Adrenal gland (tissue), 12 donors: Measurements from ENCODE around the gene FCER2. TPM values are rescaled to one million over a fixed set of nuclear protein-coding genes. Genes with fewer than 3 reads are reported as not detected.

Experiments
- DNase-seq, 7 donors: peaks; one replicate each; pipeline ENCODE4 v3.0.0-alpha.2; 2019 to 2020
- H3K27ac ChIP-seq, 5 donors: fragments of 200-600 bp; sonication (generic) in 4 of 5; 1 replicate in 3 of 5; 2 replicates in 2 of 5; pipeline versions ENCODE4 v1.5.1 to v1.8.0; 2016 to 2020; ENCODE audit warnings: mild to moderate bottlenecking in 1 of 5
- H3K27me3 ChIP-seq: fragments of 200-600 bp; 2 replicates; pipeline ENCODE4 v1.8.0; 2021
- H3K36me3 ChIP-seq, 2 donors: fragments of 200-600 bp; replicated peaks in 1 of 2; 1 replicate in 1 of 2; 2 replicates in 1 of 2; pipeline versions ENCODE4 v1.5.1 to v1.8.0; 2018 to 2022
- H3K4me1 ChIP-seq, 2 donors: fragments of 200-600 bp; replicated peaks in 1 of 2; 1 replicate in 1 of 2; 2 replicates in 1 of 2; pipeline versions ENCODE4 v1.5.1 to v1.8.0; 2018 to 2021
- H3K4me3 ChIP-seq, 4 donors: fragments of 200-600 bp; sonication (generic) in 3 of 4; one replicate each; pipeline ENCODE4 v1.5.1; 2016 to 2018
- H3K9me3 ChIP-seq, 3 donors: fragments of 200-600 bp; sonication (generic) in 1 of 3; replicated peaks in 1 of 3; 1 replicate in 2 of 3; 2 replicates in 1 of 3; pipeline versions ENCODE4 v1.5.1 to v1.8.0; 2016 to 2021
- POLR2A ChIP-seq, 2 donors: fragments of 450-650 bp; IDR thresholded peaks; one replicate each; pipeline ENCODE4 v1.6.1; 2017; ENCODE audit warnings: antibody characterized with exemption in 2 of 2, mild to moderate bottlenecking in 2 of 2, moderate library complexity in 1 of 2
- WGBS, 4 donors: extraction: QIAGEN DNeasy Blood & Tissue Kit in 2 of 4; methylation state at CpG; one replicate each; pipeline versions ENCODE4 v1.1.5 to v1.1.7; 2013 to 2017; 5-methylcytosine and 5-hydroxymethylcytosine counted together
- intact Hi-C, 2 donors: fragments of 100-400 bp; cut with DNase I; formaldehyde crosslinking; loops; one replicate each; pipeline versions ENCODE4 v1.14.1 to v1.15.0; 2022 to 2023
- polyA plus RNA-seq, 3 donors: library from polyadenylated mRNA; stranded (reverse); fragments of 200-250 nt in 2 of 3; fragments of 350-450 nt in 1 of 3; fragmentation: Illumina TruSeq in 1 of 3; extraction: RNeasy Lipid Tissue Mini Kit (QIAGEN cat#74804) in 1 of 3; gene quantifications; one replicate each; pipeline ENCODE4 v1.2.3, GENCODE V29; 2013 to 2014
- total RNA-seq, 9 donors: library from RNA; depleted of rRNA in 4 of 9; stranded (reverse); fragments of >200 nt in 4 of 9; fragments of 120-200 nt in 1 of 9; fragmentation: NEBNext Ultra II Directional in 1 of 9; extraction: Animal tissue kit (Norgen Biotek cat#: 25700) in 1 of 9; gene quantifications; one replicate each; pipeline versions ENCODE4 v1.1.0 to v1.2.4, GENCODE V29; 2013 to 2023
- TF ChIP-seq, protein P1 (sequence below), 6 experiments: fragments of 450-650 bp in 4 of 6; fragments of 200-600 bp in 2 of 6; sonication (generic) in 1 of 6; IDR thresholded peaks; 1 replicate in 5 of 6; 2 replicates in 1 of 6; pipeline versions ENCODE4 v1.5.1 to v1.8.0; 2016 to 2021; ENCODE audit warnings: antibody characterized with exemption in 6 of 6, mild to moderate bottlenecking in 2 of 6, moderate library complexity in 1 of 6
- donor health status: healthy with polysubstance abuse.
- donor health status: Bipolar disorder and iron deficiency.
- donor health status: DM: yes; HTN: yes; CAD: no.
- donor health status: DM: no; HTN: no; CAD: no.
- donor health status: DM: no; HTN: no; CAD: no.
- donor health status: DM: yes; HTN: yes; CAD: no.

FCER2 gene
- total and polyA plus RNA-seq, 12 donors, result 0.28 to 2.6 (median 0.51) TPM; not detected in 5

DNA sequence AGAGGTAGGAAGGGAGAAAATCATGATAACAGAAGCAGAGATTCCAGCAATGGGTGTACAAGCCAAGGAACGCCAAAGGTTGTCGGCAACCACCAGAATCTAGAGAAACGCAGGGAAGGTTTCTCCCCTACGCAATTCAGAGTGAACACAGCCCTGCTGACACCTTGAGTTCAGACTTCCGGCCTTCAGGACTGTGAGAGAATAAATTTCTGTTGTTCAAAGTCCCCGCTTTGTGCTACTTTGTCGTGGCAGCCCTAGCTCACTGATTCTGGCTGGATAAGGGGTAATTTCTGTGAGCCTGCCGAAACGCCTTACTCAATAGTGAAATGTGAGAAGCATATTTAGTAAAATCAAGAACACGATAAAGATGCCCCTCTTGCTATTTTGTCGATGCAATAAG, 35.3 kb upstream of the FCER2 start:
- H3K4me1 ChIP-seq, result no peaks in the 10 kb centered on the region
- WGBS, 4 donors, result 80 to 90% (median 86%) methylated on average over 11 of the region's 11 CpGs
- H3K4me3 ChIP-seq, result no peak overlapping the region
- TF ChIP-seq, protein P1, sequence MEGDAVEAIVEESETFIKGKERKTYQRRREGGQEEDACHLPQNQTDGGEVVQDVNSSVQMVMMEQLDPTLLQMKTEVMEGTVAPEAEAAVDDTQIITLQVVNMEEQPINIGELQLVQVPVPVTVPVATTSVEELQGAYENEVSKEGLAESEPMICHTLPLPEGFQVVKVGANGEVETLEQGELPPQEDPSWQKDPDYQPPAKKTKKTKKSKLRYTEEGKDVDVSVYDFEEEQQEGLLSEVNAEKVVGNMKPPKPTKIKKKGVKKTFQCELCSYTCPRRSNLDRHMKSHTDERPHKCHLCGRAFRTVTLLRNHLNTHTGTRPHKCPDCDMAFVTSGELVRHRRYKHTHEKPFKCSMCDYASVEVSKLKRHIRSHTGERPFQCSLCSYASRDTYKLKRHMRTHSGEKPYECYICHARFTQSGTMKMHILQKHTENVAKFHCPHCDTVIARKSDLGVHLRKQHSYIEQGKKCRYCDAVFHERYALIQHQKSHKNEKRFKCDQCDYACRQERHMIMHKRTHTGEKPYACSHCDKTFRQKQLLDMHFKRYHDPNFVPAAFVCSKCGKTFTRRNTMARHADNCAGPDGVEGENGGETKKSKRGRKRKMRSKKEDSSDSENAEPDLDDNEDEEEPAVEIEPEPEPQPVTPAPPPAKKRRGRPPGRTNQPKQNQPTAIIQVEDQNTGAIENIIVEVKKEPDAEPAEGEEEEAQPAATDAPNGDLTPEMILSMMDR (IDR thresholded peaks at IDR 0.05), result no peak
- TF ChIP-seq POLR2A (IDR thresholded peaks at IDR 0.05), result no peak
- DNase-seq, result no peak
- intact Hi-C loops, result no loop called here
- H3K9me3 ChIP-seq, result no peaks in the 10 kb centered on the region
- H3K36me3 ChIP-seq, result no peaks in the 10 kb centered on the region
- H3K27ac ChIP-seq, result no peak overlapping the region
- H3K27me3 ChIP-seq, result no peaks in the 10 kb centered on the region

DNA sequence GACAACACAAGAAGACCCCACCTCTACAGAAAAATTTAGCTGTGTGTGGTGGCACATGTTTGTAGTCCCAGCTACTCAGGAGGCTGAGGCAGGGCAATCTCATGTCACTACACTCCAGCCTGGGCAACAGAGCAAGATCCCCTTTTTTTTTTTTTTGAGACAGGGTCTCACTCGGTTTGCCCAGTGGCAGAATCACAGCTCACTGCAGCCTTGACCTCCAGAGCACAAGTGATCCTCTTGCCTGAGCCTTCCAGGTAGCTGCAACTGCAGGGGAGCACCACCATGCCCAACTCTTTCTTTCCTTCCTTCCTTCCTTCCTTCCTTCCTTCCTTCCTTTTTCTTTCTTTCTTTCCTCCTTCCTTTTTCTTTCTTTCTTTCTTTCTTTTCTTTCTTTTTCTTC, 34.2 kb upstream of the FCER2 start:
- Histone ChIP-seq H3K27me3 (peaks cover 2% of the 10 kb centered on the region), H3K4me3 (no peak overlapping the region), H3K36me3 (no peaks in the 10 kb centered on the region), H3K4me1 (no peaks in the 10 kb centered on the region), H3K9me3 (no peaks in the 10 kb centered on the region), H3K27ac (no peak overlapping the region)
- WGBS, 4 donors, result 30 to 45% (median 35%) methylated on average over 1 of the region's 1 CpG
- no peak for TF ChIP-seq POLR2A (IDR thresholded peaks at IDR 0.05)
- TF ChIP-seq, protein P1 (IDR thresholded peaks at IDR 0.05), result no peak
- intact Hi-C loops, result no loop called here
- DNase-seq, result no peak

DNA sequence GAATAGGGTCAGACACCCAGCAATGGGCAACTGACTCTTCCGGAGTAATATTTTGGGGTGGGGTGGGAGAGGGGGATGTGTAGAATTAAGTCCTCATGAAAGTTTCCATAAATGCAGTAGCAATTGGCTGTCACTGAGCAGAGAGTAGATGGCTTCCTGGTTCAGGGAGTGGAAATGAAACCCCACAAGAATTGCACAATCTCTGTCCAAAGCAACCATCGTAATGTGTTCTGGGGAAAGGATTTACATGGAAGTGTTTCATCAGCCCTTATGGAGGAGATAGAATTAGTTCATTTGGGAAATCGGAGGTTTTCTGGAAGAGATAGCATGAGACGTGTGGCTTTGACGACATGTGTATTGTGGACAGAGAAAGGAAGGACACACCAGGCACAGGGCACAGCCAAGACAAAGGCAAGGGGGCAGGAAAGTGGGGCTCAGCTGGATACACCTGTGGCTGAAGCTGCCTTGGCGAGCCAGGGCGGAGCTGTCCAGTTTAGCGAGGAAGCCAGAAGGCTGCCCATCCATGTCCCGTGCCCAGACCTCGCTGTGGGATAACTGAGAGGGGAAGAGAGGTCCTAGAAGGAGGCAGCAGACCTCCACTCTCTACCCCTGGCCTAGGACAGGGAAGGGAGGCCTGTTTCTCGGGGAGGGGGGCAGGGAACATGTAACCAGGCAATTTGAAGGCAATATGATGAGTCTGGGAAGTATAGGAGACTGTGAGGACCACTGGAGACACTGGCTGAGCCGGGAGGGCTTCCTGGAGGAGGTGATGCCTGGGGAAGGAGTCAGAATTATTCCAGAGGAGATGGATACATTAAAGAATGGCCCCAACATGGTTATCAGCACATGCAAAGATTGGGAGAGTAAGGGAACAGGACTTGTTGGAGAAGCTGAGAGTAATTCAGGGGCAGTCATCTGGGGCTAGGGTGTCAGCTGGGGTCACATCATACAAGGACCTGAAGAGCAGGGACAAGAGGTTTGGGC, 32.6 kb upstream of the FCER2 start:
- Histone ChIP-seq H3K36me3 (no peaks in the 10 kb centered on the region), H3K27me3 (peaks cover 16% of the 10 kb centered on the region), H3K27ac (peak overlapping the region in 2 of 5 donors; percentile 17 to 66), H3K4me1 (peaks cover 0 to 5% of the 10 kb centered on the region in 2 donors), H3K9me3 (no peaks in the 10 kb centered on the region), H3K4me3 (no peak overlapping the region)
- TF ChIP-seq, protein P1 (IDR thresholded peaks at IDR 0.05), result no peak
- TF ChIP-seq POLR2A (IDR thresholded peaks at IDR 0.05), result no peak
- intact Hi-C loops, result no loop called here
- peak in 1 of 7 donors; percentile 31 for DNase-seq
- WGBS, 4 donors, result 54 to 74% (median 61%) methylated on average over 12 of the region's 12 CpGs

DNA sequence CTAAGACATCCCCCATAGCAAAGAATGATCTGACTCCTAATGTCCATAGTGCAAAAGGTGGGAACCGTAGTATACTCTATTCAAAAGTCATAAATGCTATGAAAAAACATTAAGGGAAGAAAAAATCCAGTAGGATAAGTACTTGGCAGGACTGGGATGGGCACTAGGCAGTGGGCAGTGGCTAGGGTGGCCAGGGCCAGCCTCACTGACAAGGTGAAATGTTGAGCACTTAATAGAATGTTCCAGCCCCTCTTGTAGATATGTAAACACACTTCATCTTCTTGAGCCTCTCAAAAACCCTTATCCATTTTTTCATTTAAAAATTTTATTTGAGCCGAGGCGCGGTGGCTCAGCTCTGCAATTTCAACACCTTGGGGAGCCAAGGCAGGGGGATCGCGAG, 31.4 kb upstream of the FCER2 start:
- TF ChIP-seq, protein P1 (IDR thresholded peaks at IDR 0.05), result no peak
- no peak for TF ChIP-seq POLR2A (IDR thresholded peaks at IDR 0.05)
- no peaks in the 10 kb centered on the region for H3K36me3 ChIP-seq
- no peak for DNase-seq
- peaks cover 0 to 5% of the 10 kb centered on the region in 2 donors for H3K4me1 ChIP-seq
- 72 to 82% (median 78%) methylated on average over 6 of the region's 6 CpGs for WGBS, 4 donors
- H3K27me3 ChIP-seq, result peaks cover 27% of the 10 kb centered on the region
- intact Hi-C loops, result no loop called here
- H3K4me3 ChIP-seq, result no peak overlapping the region
- no peak overlapping the region for H3K27ac ChIP-seq
- H3K9me3 ChIP-seq, result no peaks in the 10 kb centered on the region
